Stimulated activated naive B cell treated with anti-CD40 and anti-IgM and Interleukin-4, amounts not matched to agents 10 μg/mL and 1 μg/mL and 100 μg/mL, for 72 hours (primary cell): ENCODE measurements around the gene XYLB.
A peak's percentile ranks its signal among the peaks of the same experiment; 100 is the strongest.
"Not testable (repeated sequence)": the region's sequence is repeated elsewhere in the genome, so short reads cannot be mapped to it uniquely, and the experiment has no call there.

Experiments
- ATAC-seq, 2 donors: fragments of 150-1000 bp; cut with Tn5 transposase; replicated peaks; 2 replicates each; pipeline ENCODE4 v1.10.0; 2021; ENCODE audit warnings: moderate library complexity in 1 of 2
- DNase-seq: peaks from one replicate; pipeline ENCODE4 v3.0.0; 2021
- H3K27ac Mint-ChIP-seq: one replicate; pipeline ENCODE4 v1.8.0; 2022; ENCODE audit warnings: mild to moderate bottlenecking, mixed read lengths
- H3K27me3 Mint-ChIP-seq, 2 donors: one replicate each; pipeline ENCODE4 v1.8.0; 2022; ENCODE audit warnings: mixed read lengths in 2 of 2
- H3K36me3 Mint-ChIP-seq, 2 donors: one replicate each; pipeline ENCODE4 v1.8.0; 2022; ENCODE audit warnings: mixed read lengths in 2 of 2, mild to moderate bottlenecking in 1 of 2
- H3K4me1 Mint-ChIP-seq, 2 donors: one replicate each; pipeline ENCODE4 v1.8.0; 2022; ENCODE audit warnings: mixed read lengths in 2 of 2, mild to moderate bottlenecking in 1 of 2
- H3K4me3 Mint-ChIP-seq, 2 donors: one replicate each; pipeline ENCODE4 v1.8.0; 2022; ENCODE audit warnings: mild to moderate bottlenecking in 2 of 2, mixed read lengths in 2 of 2, moderate library complexity in 1 of 2
- H3K9me3 Mint-ChIP-seq, 2 donors: one replicate each; pipeline ENCODE4 v1.8.0; 2022; ENCODE audit warnings: mixed read lengths in 2 of 2, mild to moderate bottlenecking in 1 of 2

XYLB gene

DNA sequence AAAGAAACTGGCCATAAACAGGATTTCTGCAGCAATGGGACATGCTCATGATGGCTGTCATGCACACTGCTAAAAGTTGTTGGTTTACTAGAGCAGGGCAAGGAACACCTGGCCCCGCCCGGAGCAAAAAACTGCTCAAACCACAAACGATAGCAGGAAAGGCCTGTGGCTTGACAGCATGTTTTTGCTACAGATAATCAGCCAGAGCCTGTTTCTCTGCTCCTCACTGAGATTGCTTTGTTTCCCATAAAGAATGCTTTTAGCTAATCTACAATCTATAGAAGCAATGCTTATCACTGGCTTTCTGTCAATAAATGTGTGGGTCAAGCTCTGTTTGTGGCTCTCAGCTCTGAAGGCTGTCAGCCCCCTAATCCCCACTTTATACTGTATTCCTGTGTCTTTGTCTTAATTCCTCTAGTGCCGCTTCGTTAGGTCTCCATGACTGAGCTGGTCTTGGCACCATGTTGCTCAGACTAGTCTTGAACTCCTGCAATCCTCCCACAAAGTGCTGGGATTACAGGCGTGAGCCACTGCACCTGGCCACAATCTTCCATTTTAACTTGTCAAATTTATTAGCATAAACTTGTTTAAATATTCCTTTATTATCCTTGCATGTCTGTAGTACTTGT is 80.3 kb downstream of the XYLB start:
- H3K4me3 Mint-ChIP-seq, H3K9me3 Mint-ChIP-seq, ATAC-seq, H3K4me1 Mint-ChIP-seq, H3K36me3 Mint-ChIP-seq, H3K27ac Mint-ChIP-seq, DNase-seq, H3K27me3 Mint-ChIP-seq: not testable (repeated sequence)

DNA sequence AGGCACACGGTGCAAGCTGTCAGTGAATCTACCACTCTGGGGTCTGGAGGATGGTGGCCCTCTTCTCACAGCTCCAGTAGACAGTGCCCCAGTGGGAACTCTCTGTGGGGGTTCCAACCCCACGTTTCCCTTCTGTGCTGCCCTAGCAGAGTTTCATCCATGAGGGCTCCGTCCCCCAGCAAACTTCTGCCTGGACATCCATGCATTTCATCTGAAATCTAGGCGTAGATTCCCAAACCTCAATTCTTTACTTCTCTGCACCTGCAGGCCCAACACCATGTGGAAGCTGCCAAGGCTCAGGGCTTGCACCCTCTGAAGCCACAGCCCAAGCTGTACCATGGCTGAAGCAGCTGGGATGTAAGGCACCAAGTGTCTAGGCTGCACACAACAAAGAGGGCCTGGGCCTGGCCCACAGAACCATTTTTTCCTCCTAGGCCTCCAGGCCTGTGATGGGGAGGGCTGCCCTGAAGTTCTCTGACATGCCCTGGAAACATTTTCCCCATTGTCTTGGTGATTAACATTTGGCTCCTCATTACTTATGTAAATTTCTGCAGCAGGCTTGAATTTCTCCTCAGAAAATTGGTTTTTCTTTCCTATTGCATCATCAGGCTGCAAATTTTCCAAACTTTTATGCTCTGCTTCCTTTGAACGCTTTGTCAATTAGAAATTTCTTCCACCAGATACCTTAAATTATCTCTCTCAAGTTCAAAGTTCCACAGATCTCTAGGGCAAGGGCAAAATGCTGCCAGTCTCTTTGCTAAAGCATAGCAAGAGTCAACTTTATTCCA is 86.5 kb downstream of the XYLB start:
- H3K4me3 Mint-ChIP-seq, ATAC-seq, H3K27me3 Mint-ChIP-seq: not testable (repeated sequence)

DNA sequence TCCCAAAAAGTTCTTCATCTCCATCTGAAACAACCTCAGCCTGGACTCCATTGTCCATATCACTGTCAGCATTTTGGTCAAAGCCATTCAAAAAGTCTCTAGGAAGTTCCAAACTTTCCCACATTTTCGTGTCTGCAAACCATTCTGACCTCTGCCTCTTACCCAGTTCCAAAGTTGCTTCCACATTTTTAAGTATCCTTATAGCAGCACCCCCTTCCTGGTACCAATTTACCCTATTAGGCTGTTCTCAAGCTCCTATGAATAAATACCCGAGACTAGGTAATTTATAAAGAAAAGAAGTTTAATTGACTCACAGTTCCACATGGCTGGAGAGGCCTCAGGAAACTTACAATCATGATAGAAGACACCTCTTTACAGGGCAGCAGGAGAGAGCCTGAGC is 87.1 kb downstream of the XYLB start:
- H3K4me3 Mint-ChIP-seq, H3K27ac Mint-ChIP-seq, H3K27me3 Mint-ChIP-seq, DNase-seq, ATAC-seq, H3K4me1 Mint-ChIP-seq: not testable (repeated sequence)
- Mint-ChIP-seq H3K9me3 (peaks cover 31 to 34% of the 10 kb centered on the region in 2 donors), H3K36me3 (peaks cover 6 to 19% of the 10 kb centered on the region in 2 donors)

More for the DNA sequence above, 86.5 kb downstream of the XYLB start:
- H3K27ac Mint-ChIP-seq, H3K4me1 Mint-ChIP-seq, DNase-seq: not testable (repeated sequence)
- H3K36me3 Mint-ChIP-seq: peaks cover 6 to 19% of the 10 kb centered on the region in 2 donors
- peaks cover 31 to 34% of the 10 kb centered on the region in 2 donors for H3K9me3 Mint-ChIP-seq

DNA sequence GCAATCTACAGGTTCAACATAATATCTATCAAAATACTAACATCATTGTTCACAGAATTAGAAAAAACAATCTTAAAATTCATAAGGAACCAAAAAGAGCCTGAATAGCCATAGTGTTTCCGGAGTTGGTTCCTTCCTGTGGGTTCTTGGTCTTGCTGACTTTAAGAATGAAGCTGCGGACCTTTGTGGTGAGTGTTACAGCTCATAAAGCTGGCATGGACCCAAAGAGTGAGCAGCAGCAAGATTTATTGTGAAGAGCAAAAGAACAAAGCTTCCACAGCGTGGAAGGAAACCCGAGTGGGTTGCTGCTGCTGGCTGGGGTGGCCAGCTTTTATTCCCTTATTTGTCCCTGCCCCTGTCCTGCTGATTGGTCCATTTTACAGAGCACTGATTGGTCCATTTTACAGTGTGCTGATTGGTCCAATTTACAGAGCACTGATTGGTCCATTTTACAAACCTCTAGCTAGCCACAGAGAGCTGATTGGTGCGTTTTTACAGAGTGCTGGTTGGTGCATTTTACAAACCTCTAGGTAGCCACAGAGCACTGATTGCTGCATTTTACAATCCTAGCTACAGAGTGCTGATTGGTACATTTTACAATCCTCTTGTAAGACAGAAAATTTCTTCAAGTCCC is 92.0 kb downstream of the XYLB start:
- DNase-seq, H3K4me1 Mint-ChIP-seq, H3K27me3 Mint-ChIP-seq, H3K27ac Mint-ChIP-seq, ATAC-seq, H3K4me3 Mint-ChIP-seq: not testable (repeated sequence)
- H3K36me3 Mint-ChIP-seq: peaks cover 5 to 13% of the 10 kb centered on the region in 2 donors
- H3K9me3 Mint-ChIP-seq: peaks cover 27 to 29% of the 10 kb centered on the region in 2 donors

DNA sequence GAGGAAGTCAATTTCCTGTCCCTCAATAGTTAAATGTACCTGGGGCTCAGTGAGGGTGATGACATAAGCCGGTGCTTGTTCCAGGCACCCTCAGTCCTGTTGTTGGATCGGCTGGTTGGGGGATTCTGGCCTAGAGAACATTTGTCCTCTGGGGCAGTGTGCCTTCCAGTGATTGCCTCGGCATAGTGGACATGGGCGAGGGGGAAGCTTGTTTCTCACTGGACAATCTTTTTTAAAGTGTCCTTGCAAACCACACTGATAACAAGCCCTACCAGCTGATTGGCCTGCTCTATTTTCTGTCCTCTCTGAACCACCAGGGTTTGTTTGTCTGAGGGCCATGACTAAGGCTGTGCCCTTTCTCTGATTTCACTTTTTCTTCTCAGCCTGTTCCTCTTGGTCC is 96.6 kb downstream of the XYLB start:
- H3K36me3 Mint-ChIP-seq, DNase-seq: not testable (repeated sequence)
- peaks cover 10% of the 10 kb centered on the region in 2 donors for H3K9me3 Mint-ChIP-seq

DNA sequence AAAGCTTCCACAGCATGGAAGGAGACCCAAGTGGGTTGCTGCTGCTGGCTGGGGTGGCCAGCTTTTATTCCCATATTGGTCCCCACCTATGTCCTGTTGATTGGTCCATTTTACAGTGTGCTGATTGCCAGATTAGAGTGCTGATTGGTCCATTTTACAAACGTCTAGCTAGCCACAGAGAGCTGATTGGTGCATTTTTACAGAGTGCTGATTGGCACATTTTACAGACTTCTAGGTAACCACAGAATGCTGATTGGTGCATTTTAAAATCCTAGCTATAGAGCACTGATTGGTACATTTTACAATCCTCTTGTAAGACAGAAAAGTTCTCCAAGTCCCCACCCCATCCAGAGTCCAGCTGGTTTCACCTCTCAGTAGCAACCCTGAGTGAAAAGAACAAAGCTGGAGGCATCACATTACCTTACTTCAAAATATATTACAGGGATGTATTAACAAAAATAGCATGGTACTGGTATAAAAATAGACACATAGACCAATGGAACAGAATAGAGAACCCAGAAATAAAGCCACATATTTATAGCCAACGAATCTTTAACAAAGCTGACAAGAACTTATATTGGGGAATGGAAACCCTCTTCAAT is 99.6 kb downstream of the XYLB start:
- no peaks in the 10 kb centered on the region for H3K36me3 Mint-ChIP-seq
- no peak overlapping the region for H3K27ac Mint-ChIP-seq
- DNase-seq (no peak), ATAC-seq (no peak)
- H3K27me3 Mint-ChIP-seq: peaks cover 12 to 15% of the 10 kb centered on the region in 2 donors
- H3K4me3 Mint-ChIP-seq: no peak overlapping the region
- H3K9me3 Mint-ChIP-seq: no peaks in the 10 kb centered on the region
- no peaks in the 10 kb centered on the region for H3K4me1 Mint-ChIP-seq

More for the DNA sequence above, 96.6 kb downstream of the XYLB start:
- H3K4me1 Mint-ChIP-seq, H3K4me3 Mint-ChIP-seq, ATAC-seq, H3K27me3 Mint-ChIP-seq, H3K27ac Mint-ChIP-seq: not testable (repeated sequence)

DNA sequence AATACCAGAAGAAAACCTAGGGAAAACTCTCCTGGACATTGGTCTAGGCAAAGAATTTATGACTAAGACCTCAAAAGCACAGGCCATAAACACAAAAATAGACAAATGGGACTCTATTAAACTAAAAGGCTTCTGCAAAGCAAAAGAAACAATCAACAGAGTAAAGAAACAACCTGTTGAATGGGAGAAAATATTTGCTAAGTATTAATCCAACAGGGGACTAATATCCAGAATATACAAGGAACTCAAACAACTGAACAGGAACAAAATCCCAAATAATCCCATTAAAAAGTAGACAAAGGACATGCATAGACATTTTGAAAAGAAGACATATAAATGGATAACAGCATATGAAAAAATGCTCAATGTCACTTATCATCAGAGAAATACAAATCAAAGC is 100.2 kb downstream of the XYLB start:
- no peaks in the 10 kb centered on the region for H3K36me3 Mint-ChIP-seq
- no peak for DNase-seq
- no peak for ATAC-seq
- no peak overlapping the region for H3K27ac Mint-ChIP-seq
- no peaks in the 10 kb centered on the region for H3K9me3 Mint-ChIP-seq
- H3K4me3 Mint-ChIP-seq: no peak overlapping the region
- peaks cover 12 to 20% of the 10 kb centered on the region in 2 donors for H3K27me3 Mint-ChIP-seq
- H3K4me1 Mint-ChIP-seq: no peaks in the 10 kb centered on the region

DNA sequence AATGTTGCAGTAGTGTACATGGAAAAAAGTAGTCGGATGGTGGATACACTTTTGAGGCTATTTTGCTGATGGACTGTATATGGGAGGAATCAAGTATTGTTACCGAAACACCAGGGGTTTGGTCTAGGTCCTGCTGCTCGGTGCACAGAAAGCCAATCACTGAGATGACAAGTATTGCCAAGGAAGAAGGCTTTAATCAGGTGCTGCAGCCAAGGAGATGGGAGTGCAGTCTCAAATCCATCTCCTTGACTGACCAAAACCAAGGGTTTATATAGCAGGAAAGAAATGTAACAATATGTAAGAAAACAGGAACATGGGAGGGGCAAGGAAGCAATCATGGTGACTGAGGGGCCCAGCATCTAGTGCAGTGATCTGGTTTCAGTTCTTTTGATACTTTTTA is 104.3 kb downstream of the XYLB start:
- DNase-seq: no peak
- no peak for ATAC-seq
- H3K27ac Mint-ChIP-seq: no peak overlapping the region
- H3K27me3 Mint-ChIP-seq: peaks cover 29 to 35% of the 10 kb centered on the region in 2 donors
- peaks cover 9% of the 10 kb centered on the region in 2 donors for H3K4me1 Mint-ChIP-seq
- H3K4me3 Mint-ChIP-seq: no peak overlapping the region
- no peaks in the 10 kb centered on the region for H3K9me3 Mint-ChIP-seq
- no peaks in the 10 kb centered on the region for H3K36me3 Mint-ChIP-seq

DNA sequence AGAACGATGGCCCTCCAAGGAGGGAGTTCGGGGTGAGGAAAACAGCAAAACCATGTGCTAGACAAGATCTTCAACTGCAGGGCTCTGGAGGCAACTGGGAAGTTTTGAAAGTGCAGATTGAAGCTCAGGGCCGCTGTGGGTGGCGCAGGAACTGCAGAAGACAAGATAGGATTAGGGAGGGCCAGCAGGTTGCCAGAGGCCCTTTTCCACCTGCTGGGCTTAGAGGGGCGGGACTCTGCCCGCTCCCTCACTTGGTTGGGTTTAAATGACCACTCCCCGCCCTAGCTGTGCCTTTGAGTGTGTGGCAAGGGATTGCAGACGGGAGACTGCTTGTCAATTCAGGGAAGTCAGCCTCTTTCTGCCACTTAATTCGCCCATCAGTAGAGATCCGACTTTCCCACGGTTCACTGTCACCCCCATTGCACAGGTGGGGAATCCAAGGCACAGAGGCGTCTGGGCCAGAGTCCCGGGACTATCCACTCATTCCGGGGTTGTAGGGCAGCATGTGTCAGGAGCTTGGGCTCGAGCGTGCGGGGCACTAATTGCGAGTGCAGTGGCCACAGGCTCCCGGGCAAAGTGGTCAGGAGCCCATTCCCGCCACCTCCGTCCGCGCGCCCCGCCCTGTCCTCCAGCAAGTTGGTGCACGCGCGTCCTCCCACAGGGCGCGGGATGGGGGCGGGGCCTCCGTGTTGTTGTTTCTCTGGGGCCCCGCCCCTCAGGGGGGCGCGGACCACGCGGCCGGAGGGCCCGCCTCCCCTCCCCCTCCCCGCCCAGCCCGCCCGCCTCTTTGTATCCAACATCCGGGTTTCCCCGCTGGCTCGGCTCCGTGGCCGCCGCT is 106.7 kb downstream of the XYLB start, which contains the start of gene ACVR2B:
ACVR2B (plus strand) TSS at position 816 of the 838 bp plus-strand sequence. CDS start 433 bp downstream, outside the sequence.
- Mint-ChIP-seq H3K4me3 (peak within 1 kb of the TSS; percentile 85 to 87), H3K4me1 (peaks cover 9 to 14% of the 10 kb centered on the region in 2 donors), H3K27me3 (peaks cover 29 to 35% of the 10 kb centered on the region in 2 donors), H3K36me3 (no peaks in the 10 kb centered on the region), H3K9me3 (no peaks in the 10 kb centered on the region), H3K27ac (peak within 1 kb of the TSS; percentile 72)
- DNase-seq: peak; percentile 23
- ATAC-seq: peak; percentile 50 to 58

DNA sequence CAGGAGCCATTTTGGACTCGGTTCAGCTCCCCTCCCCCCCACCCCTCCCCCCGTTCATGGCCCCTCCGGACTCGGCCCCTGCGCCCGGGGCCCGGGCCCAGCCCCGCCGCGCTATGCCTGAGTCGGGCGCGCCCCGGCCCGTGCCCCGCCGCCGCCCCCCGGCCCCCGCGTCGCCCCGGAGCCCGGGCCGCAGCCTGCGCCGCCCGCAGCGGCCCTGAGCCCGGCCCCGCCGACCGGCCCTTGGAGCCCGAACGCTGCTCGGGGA is 107.3 kb downstream of the XYLB start:
- Mint-ChIP-seq H3K4me3 (peak overlapping the region; percentile 85 to 87), H3K4me1 (peaks cover 9 to 14% of the 10 kb centered on the region in 2 donors), H3K27me3 (peaks cover 29 to 35% of the 10 kb centered on the region in 2 donors), H3K27ac (no peak overlapping the region), H3K9me3 (no peaks in the 10 kb centered on the region), H3K36me3 (no peaks in the 10 kb centered on the region)
- DNase-seq (no peak), ATAC-seq (peak; percentile 16 to 20)

DNA sequence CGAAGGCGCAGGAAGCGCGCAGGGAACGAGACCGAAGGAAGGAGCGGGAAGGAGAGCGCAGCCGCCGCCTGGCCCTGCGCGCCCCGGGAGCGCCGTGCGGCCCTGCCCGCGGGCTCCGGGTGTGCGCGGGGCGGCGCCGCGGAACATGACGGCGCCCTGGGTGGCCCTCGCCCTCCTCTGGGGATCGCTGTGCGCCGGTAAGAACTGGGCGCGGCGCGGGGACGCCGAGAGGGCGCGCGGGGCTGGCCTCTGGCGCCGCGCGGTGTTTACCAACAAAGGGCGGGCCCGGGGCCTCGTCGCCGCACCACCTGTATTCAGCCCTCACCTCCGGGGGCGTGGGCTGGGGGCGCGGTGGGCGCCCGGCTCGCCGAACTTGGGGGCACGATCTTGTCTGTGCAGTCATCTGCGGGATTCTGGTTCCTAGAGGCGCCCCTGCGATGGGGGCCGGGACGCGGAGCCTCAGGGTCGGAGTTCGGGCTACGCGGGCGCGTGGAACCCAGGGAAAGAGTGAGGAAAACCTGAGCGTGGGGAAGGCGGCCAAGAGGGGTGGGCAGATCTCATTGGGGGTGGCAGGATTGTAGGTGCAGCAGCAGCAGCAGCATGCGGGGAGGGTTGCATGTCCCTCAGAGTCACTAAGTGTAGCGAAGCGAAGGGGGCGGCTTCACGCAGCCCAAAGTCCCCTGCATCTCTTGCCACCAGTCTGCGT is 107.7 kb downstream of the XYLB start:
- H3K27me3 Mint-ChIP-seq: peaks cover 29 to 34% of the 10 kb centered on the region in 2 donors
- H3K9me3 Mint-ChIP-seq: no peaks in the 10 kb centered on the region
- peak overlapping the region; percentile 72 for H3K27ac Mint-ChIP-seq
- DNase-seq (no peak), ATAC-seq (peak; percentile 59 to 61)
- peak overlapping the region; percentile 85 to 87 for H3K4me3 Mint-ChIP-seq
- no peaks in the 10 kb centered on the region for H3K36me3 Mint-ChIP-seq
- peaks cover 9 to 14% of the 10 kb centered on the region in 2 donors for H3K4me1 Mint-ChIP-seq

DNA sequence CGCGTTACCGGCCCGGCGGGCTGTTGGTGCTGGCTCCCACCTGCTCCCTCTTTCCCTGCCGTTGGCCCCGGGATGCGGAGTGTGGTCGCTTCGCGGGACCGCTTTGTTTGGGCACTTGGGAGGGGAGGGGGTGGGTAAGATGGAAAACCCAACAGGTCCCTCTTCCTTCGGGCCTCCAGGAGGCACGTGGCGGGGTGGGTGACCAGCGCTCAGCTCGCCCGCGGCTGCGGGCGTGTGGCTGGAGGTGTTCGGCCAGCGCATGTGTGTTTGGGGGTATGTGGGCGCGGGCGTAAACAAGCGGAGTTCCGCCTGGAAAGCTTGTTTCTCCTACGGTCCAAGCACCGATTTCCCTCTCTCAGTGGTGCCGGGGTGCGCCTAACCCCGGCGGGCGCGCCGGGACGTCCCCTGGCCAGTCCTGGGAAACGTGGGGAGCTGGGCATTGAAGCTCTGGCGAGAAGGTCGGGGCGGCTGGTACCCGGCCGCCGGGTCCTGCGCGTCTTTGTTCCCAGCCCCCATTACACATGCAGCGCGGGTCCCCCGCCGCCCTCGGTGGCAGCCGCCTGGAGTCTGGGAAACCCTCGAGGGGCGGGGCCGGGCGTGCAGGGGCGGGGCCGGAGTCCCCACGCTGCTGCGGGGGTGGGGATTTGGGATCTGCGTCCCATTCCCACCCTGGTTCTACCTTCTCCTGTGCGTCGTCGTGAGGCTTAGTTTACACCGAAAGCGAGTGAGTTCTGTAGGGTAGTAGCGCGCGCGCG is 108.5 kb downstream of the XYLB start:
- DNase-seq (no peak), ATAC-seq (peak; percentile 22 to 27)
- H3K27ac Mint-ChIP-seq: no peak overlapping the region
- H3K36me3 Mint-ChIP-seq: no peaks in the 10 kb centered on the region
- no peaks in the 10 kb centered on the region for H3K9me3 Mint-ChIP-seq
- peaks cover 29% of the 10 kb centered on the region in 2 donors for H3K27me3 Mint-ChIP-seq
- H3K4me1 Mint-ChIP-seq: peaks cover 9 to 14% of the 10 kb centered on the region in 2 donors
- peak overlapping the region; percentile 85 to 87 for H3K4me3 Mint-ChIP-seq
